ENCODE measurements around the gene CCDC92. TPM values are rescaled to one million over a fixed set of nuclear protein-coding genes. Genes with fewer than 3 reads are reported as not detected.

The CCDC92 gene
- total and polyA plus RNA-seq, 8 donors, result 3.5 to 32.6 (median 20.9) TPM

GRCh38 chr12:123928897-123929296 is 43.7 kb downstream of the CCDC92 start:
- Histone ChIP-seq H3K27me3 (no peaks in the 10 kb centered on the region), H3K4me3 (no peak overlapping the region), H3K36me3 (peaks cover 0 to under 1% (median 0%) of the 10 kb centered on the region in 4 donors), H3K27ac (no peak overlapping the region), H3K9me3 (no peaks in the 10 kb centered on the region), H3K4me1 (no peaks in the 10 kb centered on the region)
- intact Hi-C loops (cut with DNase I; ENCODE audit: low total_unique reads), result no loop called here
- WGBS, 5 donors, result 84 to 92% (median 88%) methylated on average over 7 of the region's 7 CpGs
- DNase-seq, result no peak
- TF ChIP-seq EP300 (IDR thresholded peaks at IDR 0.05) (no peak), POLR2AphosphoS5 (IDR thresholded peaks at IDR 0.05) (no peak), POLR2A (IDR thresholded peaks at IDR 0.05) (no peak)
- TF ChIP-seq, protein P1, sequence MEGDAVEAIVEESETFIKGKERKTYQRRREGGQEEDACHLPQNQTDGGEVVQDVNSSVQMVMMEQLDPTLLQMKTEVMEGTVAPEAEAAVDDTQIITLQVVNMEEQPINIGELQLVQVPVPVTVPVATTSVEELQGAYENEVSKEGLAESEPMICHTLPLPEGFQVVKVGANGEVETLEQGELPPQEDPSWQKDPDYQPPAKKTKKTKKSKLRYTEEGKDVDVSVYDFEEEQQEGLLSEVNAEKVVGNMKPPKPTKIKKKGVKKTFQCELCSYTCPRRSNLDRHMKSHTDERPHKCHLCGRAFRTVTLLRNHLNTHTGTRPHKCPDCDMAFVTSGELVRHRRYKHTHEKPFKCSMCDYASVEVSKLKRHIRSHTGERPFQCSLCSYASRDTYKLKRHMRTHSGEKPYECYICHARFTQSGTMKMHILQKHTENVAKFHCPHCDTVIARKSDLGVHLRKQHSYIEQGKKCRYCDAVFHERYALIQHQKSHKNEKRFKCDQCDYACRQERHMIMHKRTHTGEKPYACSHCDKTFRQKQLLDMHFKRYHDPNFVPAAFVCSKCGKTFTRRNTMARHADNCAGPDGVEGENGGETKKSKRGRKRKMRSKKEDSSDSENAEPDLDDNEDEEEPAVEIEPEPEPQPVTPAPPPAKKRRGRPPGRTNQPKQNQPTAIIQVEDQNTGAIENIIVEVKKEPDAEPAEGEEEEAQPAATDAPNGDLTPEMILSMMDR (IDR thresholded peaks at IDR 0.05), result no peak

- no peak overlapping the region for H3K4me3 ChIP-seq
- H3K9me3 ChIP-seq, result no peaks in the 10 kb centered on the region
- TF ChIP-seq POLR2A (IDR thresholded peaks at IDR 0.05) (no peak), POLR2AphosphoS5 (IDR thresholded peaks at IDR 0.05) (no peak), EP300 (IDR thresholded peaks at IDR 0.05) (no peak)
- TF ChIP-seq, protein P1 (IDR thresholded peaks at IDR 0.05), result no peak
- H3K36me3 ChIP-seq, result no peaks in the 10 kb centered on the region
- 77 to 87% (median 79%) methylated on average over 12 to 15 of the region's 15 CpGs for WGBS, 5 donors
- no peaks in the 10 kb centered on the region for H3K4me1 ChIP-seq
- H3K27me3 ChIP-seq, result no peaks in the 10 kb centered on the region
- DNase-seq, result no peak
- intact Hi-C loops (cut with DNase I; ENCODE audit: low total_unique reads), result no loop called here
- no peak overlapping the region for H3K27ac ChIP-seq
These were observed 44.3 kb downstream of the CCDC92 start for GRCh38 chr12:123928274-123928865.

- Histone ChIP-seq H3K4me3 (no peak overlapping the region), H3K4me1 (no peaks in the 10 kb centered on the region), H3K27ac (no peak overlapping the region), H3K27me3 (peaks cover 0 to 2% (median 0%) of the 10 kb centered on the region in 3 donors), H3K9me3 (no peaks in the 10 kb centered on the region), H3K36me3 (no peaks in the 10 kb centered on the region)
- TF ChIP-seq POLR2AphosphoS5 (IDR thresholded peaks at IDR 0.05), result no peak
- TF ChIP-seq, protein P1 (IDR thresholded peaks at IDR 0.05), result no peak
- intact Hi-C loops (cut with DNase I; ENCODE audit: low total_unique reads), result no loop called here
- 87 to 97% (median 94%) methylated on average over 4 of the region's 4 CpGs for WGBS, 5 donors
- no peak for DNase-seq
These were observed 48.1 kb downstream of the CCDC92 start for GRCh38 chr12:123924539-123924938.

GRCh38 chr12:123923927-123924326 is 48.7 kb downstream of the CCDC92 start:
- Histone ChIP-seq H3K27ac (no peak overlapping the region), H3K9me3 (no peaks in the 10 kb centered on the region), H3K36me3 (no peaks in the 10 kb centered on the region), H3K4me3 (no peak overlapping the region), H3K27me3 (peaks cover 0 to 2% (median 0%) of the 10 kb centered on the region in 3 donors), H3K4me1 (no peaks in the 10 kb centered on the region)
- DNase-seq, result no peak
- WGBS, 5 donors, result 66 to 84% (median 70%) methylated on average over 7 of the region's 7 CpGs
- intact Hi-C loops (cut with DNase I; ENCODE audit: low total_unique reads), result no loop called here
- no peak for TF ChIP-seq POLR2AphosphoS5 (IDR thresholded peaks at IDR 0.05)
- no peak for TF ChIP-seq EP300 (IDR thresholded peaks at IDR 0.05)
- TF ChIP-seq POLR2A (IDR thresholded peaks at IDR 0.05), result no peak
- TF ChIP-seq, protein P1 (IDR thresholded peaks at IDR 0.05), result no peak
